GM19468 (cell line): Measurements from ENCODE around the gene COL4A5.
"Not testable (repeated sequence)": the region's sequence is repeated elsewhere in the genome, so short reads cannot be mapped to it uniquely, and the experiment has no call there.

Experiments
- ATAC-seq: cut with Tn5 transposase; IDR thresholded peaks from one replicate; pipeline ENCODE4 v1.9.1; 2021; ENCODE audit warnings: mild to moderate bottlenecking, moderate library complexity, moderate number of reproducible peaks; ENCODE audit not compliant: unreplicated experiment; ENCODE audit errors: extremely low read depth

COL4A5 gene

DNA sequence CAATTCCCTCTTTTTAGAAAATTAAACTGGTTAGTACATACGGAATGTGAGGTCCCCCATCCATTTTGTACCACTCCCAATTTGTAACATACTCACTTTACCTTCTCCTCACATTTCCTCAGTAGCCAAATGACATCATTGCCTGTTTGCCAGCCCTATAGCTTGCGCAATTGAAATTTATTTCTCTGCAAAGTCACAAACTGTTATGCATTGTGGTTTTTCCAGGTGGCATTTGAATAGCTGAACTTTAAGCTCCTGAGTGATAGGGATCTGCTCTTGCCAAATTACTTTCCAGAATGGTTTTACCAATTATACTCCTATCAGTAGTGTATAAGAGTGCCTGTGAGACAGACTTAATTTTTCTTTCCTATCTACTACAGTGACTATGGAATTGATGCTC, 7.7 kb downstream of the COL4A5 start:
- ATAC-seq: no peak

DNA sequence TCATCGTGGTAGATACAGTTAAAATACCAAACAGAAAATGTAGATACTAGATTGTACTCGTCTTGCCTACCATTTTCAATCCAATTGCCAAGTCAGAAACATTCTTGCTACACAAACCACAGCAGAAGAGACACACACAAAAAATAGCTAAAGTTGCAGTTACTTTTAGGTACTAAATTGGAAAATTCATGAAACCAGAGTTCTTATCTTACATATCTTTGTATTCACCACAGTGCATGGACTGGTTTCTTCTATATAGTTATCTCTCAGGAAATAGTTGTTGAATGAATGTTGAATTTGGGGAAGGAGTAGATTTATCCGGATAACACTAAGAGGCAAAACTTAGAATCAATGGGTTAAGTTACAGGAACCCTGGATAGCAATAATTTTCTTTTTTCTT, 14.2 kb downstream of the COL4A5 start:
- no peak for ATAC-seq

GRCh38 chrX:108456971-108457477, 17.4 kb downstream of the COL4A5 start:
- ATAC-seq: no peak

GRCh38 chrX:108464604-108465003, 25.0 kb downstream of the COL4A5 start:
- no peak for ATAC-seq

GRCh38 chrX:108468486-108468885, 28.8 kb downstream of the COL4A5 start:
- ATAC-seq: no peak

- no peak for ATAC-seq
These were observed 34.3 kb downstream of the COL4A5 start for GRCh38 chrX:108473979-108474378.

- ATAC-seq: not testable (repeated sequence)
These were observed 41.9 kb downstream of the COL4A5 start for GRCh38 chrX:108481528-108481927.

- ATAC-seq: no peak
These were observed 44.6 kb downstream of the COL4A5 start for GRCh38 chrX:108484251-108484650.

DNA sequence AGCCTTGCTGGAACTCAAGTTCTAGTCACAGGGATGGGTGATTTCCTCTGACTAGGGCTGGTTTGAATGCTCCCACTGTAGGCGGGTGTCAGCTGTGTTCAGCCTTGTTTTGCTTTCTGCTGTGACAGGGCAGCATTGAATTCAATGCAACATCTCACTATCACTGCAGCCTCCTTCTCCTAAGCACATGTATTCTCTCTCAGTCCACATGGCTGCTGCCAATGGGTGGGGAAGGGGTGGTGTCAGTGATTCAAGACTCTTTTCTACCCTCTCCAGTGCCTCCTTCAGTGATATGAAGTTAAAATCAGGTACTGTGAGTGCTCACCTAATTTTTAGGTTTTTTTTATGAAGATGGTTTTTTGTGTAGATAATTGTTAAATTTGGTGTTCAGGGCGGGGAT, 46.3 kb downstream of the COL4A5 start:
- ATAC-seq: no peak

- no peak for ATAC-seq
These were observed 54.9 kb downstream of the COL4A5 start for GRCh38 chrX:108494406-108495090.

DNA sequence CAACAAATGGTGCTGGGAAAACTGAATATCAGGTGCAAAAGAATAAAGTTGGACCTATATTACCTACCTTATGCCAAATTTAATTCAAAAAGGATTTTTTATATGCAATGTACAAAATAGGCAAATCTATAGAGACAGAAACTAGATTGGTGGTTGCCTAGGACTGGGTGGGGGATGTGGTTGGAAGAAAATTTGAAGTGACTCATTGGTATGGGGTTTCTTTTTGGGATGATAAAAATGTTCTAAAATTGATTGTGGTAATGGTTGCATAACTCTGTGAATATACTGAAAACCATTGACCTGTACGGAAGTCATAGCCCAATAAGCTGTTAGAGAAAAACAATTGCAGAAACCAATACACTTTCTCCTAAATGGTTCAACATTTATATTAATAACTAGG, 72.1 kb downstream of the COL4A5 start:
- ATAC-seq: no peak

GRCh38 chrX:108516184-108516583, 76.5 kb downstream of the COL4A5 start:
- no peak for ATAC-seq

DNA sequence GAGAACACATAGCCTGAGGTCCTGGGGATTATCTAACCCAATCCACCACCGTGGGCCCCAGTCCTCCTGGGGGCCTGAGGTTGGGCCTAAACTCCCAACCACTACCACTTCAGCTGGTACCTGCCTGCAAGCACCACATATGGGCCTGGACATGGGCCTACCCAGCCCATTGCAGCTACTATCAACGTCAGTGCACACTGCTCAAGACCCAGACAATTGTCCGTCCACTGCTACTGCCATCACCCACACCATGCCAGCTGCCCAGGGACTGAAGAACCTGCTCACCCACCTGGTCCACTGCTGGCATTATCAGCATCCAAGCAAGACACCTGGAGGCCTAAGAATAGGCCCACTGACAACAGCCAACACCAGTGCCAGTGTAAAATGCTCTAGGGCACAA, 88.1 kb downstream of the COL4A5 start:
- ATAC-seq: no peak

DNA sequence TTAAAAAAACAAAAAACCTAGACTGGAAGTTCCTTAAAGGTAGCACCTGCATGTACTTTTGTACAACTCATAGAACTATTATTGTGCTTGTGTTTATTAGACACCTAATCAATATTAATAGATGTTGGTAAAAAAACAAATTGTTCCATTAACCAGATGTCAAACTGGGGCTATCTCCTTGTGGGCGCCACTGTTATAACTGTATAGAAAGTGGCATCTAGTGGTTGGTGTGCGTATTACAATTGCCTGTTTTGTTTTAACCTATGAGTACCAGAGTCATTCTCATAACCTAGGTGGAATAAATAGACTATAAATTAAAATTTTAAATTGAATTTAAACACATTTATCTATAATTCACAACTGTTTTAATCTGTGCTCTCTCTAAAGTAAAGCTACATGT, 97.4 kb downstream of the COL4A5 start:
- no peak for ATAC-seq

DNA sequence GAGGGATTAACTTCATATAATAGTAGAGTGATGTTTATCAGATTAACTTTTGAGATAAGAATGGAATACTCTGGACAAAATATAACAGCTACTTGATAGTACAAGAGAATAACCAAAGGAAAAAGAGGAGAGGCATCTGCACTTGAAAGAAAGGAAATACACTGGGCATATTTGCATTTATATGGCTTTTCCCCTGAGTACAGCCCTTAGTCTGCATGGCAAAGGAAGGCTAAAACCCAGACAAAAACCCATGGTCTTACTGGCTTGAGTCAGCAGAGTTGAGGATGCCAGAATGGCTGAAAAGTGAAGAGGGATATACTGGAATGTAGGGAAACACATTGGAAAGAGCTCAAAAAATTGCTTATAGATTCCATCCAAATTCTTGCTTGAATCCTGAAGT, 101.6 kb downstream of the COL4A5 start:
- no peak for ATAC-seq

GRCh38 chrX:108557580-108557979, 117.9 kb downstream of the COL4A5 start:
- no peak for ATAC-seq

- ATAC-seq: no peak
These were observed 118.6 kb downstream of the COL4A5 start for GRCh38 chrX:108558217-108558616.

DNA sequence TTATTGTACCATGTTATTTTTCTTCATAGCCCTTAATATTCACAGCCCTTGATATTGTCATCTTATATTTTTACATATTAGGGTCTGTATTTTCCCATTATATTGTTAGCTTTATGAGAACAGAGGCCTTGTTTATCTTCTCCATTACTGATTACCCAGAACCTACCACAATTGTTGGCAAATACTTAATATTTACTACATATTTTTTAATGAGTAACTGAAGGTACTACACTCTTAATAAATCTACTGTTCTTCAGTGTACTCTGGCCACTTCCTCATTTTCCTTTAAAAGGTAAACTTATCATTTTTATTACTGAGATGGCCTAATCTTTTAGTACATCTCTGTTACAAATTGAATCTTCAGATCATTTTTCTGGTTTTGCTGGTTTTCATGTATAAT, 133.5 kb downstream of the COL4A5 start:
- no peak for ATAC-seq

DNA sequence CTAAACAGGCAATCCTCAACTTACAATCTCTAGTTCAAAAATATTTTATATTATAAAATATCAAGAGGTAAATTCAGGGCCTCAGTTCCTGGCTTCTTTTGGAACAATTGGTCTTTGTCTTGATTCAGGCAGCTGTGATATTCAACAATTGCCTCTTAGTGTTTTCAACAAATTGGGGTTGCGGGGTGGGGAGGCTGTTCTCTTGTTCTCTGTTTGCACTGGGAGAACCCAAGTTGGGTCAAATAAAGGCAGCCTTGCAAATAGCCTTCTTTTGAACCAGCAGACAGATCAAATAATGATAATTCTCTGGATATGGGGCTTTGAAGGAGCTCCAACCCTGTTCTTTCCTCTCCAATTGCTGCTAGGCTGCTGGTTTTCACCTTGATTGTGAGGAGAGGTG, 142.5 kb downstream of the COL4A5 start:
- ATAC-seq: no peak

DNA sequence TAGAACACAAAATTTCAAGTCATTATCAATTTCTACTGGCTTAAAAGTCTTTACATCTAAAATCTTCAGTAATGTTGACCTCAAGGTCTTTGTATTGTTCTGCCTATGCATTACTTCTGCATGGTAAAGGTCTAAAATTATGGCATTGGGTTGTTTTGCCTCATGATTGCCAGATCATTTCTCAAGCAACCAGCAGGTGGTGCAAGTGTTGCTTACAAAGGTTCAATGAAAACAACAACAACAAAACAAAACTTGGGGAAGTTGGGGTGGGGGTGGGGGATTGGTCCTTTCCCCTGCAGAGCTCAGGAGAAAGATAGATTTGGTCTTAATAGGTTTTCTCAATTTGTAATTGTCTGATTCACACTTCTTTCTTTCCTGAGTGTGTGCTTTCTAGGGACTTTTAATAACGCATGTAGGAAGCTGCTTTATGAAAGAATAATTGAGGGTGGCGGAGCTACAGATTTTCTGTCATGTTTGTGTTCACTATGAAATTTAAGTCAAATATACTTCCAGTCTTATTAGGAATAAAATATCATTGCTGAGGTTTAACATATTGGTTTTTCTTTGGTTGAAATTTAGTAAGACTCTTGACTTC, 145.1 kb downstream of the COL4A5 start:
- no peak for ATAC-seq

DNA sequence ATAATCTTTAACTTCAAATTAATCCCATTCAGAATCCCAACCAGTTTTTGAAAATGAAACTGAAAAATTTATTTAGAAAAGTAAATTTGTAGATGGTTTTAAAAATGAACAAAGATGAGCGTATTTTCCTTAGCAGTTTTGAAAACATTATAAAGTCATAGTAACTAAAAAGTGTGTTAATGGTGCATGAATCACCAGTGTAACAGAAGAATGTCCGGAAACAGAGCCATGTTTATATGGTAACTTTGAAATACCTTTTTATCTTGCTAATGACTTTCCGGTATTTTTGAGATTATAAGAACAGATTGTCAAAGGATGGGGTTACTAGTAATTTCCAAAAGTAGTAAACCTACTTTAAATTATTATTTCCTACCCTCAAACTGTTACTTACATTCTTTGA, 150.9 kb downstream of the COL4A5 start:
- ATAC-seq: no peak

GRCh38 chrX:108601276-108601675, 161.6 kb downstream of the COL4A5 start:
- no peak for ATAC-seq
